ACC112 (cell line): ENCODE measurements around the gene KRT15.

Experiments used
- H2AFZ ChIP-seq: fragments of 200-600 bp; sonication (generic); one replicate; pipeline ENCODE4 v1.6.0; 2017; ENCODE audit warnings: antibody characterized with exemption, low read length; ENCODE audit not compliant: unreplicated experiment
- H3K27ac ChIP-seq: fragments of 200-600 bp; sonication (generic); 2 replicates; pipeline ENCODE4 v1.5.1; 2014; ENCODE audit warnings: low read depth, mild to moderate bottlenecking, antibody characterized with exemption, low read length, moderate library complexity
- H3K27me3 ChIP-seq: fragments of 200-600 bp; sonication (generic); 2 replicates; pipeline ENCODE4 v1.6.1; 2014; ENCODE audit warnings: mild to moderate bottlenecking, antibody characterized with exemption, low read length, moderate library complexity, mixed read lengths; ENCODE audit not compliant: insufficient read depth
- H3K36me3 ChIP-seq: fragments of 200-600 bp; sonication (generic); 2 replicates; pipeline ENCODE4 v1.6.1; 2016; ENCODE audit warnings: mild to moderate bottlenecking, antibody characterized with exemption, low read length, moderate library complexity, mixed read lengths; ENCODE audit not compliant: insufficient read depth
- H3K4me1 ChIP-seq: fragments of 200-600 bp; sonication (generic); one replicate; pipeline ENCODE4 v1.6.1; 2016; ENCODE audit warnings: low read length, mixed read lengths; ENCODE audit not compliant: insufficient read depth, unreplicated experiment, control insufficient read depth
- H3K4me3 ChIP-seq: fragments of 200-600 bp; sonication (generic); 2 replicates; pipeline ENCODE4 v1.5.1; 2014; ENCODE audit warnings: mild to moderate bottlenecking, low read depth, low read length
- H3K79me2 ChIP-seq: fragments of 200-600 bp; sonication (generic); one replicate; pipeline ENCODE4 v1.6.0; 2016; ENCODE audit warnings: low read length; ENCODE audit not compliant: control insufficient read depth, unreplicated experiment, insufficient read depth

KRT15 gene

DNA sequence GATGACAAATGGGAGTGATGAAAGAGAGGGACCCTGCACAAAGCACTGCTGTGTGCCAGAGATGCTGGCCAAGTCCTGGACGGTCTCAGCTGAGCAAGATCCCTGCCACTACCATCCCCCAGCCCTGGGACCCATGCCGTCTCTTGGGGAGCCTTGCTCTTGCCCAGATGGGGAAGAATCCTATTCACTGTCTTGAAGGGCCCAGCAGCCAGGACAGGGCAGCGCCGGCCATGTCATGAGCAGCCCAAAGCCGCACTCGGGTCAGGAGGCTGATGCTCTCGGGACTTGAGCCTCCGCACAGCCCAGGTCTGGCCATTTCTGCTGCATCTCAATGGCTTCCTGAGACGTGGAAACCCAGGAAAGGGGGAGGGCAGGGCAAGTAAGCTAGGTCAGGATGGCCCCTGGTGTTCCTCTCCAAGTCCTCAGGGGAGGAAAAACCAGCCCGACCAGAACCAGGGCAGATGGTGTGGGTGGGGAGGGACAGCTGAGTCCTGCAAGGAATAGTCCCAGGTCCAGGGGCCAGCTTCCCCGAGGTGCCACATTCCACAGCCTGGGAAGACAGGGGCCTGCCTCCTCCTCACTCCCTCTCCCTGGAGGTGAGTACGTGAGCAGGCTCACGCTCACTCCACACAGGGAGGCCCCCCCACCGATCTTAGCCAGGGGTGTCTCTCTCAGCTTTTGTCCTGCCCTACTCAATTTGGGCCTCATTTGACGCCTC is 17.2 kb upstream of the KRT15 start:
- no peak overlapping the region for H2AFZ ChIP-seq
- no peak overlapping the region for H3K4me3 ChIP-seq
- H3K79me2 ChIP-seq = no peaks in the 10 kb centered on the region
- H3K4me1 ChIP-seq = peaks cover 22% of the 10 kb centered on the region
- H3K36me3 ChIP-seq = no peaks in the 10 kb centered on the region
- H3K27ac ChIP-seq = no peak overlapping the region
- H3K27me3 ChIP-seq = no peaks in the 10 kb centered on the region

DNA sequence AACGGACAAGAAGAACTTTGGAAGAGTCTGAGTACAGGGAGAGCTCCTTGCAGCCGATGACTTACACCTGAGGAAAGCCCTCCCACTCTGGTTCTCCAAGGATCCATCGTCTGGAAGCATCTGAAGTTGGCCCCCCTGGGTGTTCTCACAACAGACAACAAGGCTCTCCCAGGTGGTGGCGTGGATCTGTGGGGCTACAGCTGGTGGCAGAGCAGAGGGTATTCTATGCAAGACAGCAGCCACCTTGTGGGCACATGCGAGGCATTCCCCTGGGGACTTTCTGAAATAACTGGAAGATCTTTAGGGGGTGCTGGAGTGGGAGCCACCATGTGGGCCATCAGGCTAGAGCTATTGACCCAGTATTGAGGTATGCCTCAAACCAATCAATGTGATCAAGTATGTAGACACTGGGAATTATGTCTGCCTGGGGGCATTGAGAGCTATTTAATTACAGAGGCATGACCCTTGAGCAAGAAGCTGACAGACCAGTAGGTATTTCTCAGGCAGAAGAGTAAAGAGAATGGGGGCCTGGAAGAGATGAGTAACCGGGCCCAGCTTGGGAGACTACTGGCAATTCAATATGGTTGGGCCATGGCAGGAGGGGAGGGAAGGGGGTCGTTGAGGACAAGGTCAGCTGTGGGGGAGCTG is 16.3 kb upstream of the KRT15 start:
- Histone ChIP-seq H3K36me3 (no peaks in the 10 kb centered on the region), H3K4me1 (peaks cover 30% of the 10 kb centered on the region), H3K27me3 (no peaks in the 10 kb centered on the region), H3K4me3 (no peak overlapping the region), H2AFZ (no peak overlapping the region), H3K27ac (no peak overlapping the region), H3K79me2 (no peaks in the 10 kb centered on the region)

DNA sequence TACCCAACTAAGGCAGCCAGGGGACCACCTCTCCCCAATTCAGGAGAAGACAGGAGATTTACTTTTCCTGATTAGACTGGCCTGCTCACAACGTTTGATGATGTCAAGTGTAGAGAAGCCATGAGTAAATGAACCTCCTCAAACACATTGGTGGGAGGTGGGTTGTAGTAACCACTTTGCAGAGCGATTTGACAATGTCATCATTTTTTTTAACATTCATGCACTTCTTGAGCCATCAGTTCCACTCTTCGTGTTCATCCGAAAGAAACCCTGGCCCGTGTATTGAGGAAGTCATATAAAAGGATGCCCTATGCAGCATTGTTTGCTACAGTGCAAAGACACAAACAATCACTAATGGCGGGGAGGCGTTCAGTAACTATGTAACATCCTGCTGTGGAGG is 14.9 kb upstream of the KRT15 start:
- Histone ChIP-seq H3K36me3 (no peaks in the 10 kb centered on the region), H3K4me3 (no peak overlapping the region), H2AFZ (no peak overlapping the region), H3K27me3 (no peaks in the 10 kb centered on the region), H3K79me2 (no peaks in the 10 kb centered on the region), H3K4me1 (peaks cover 32% of the 10 kb centered on the region), H3K27ac (no peak overlapping the region)

DNA sequence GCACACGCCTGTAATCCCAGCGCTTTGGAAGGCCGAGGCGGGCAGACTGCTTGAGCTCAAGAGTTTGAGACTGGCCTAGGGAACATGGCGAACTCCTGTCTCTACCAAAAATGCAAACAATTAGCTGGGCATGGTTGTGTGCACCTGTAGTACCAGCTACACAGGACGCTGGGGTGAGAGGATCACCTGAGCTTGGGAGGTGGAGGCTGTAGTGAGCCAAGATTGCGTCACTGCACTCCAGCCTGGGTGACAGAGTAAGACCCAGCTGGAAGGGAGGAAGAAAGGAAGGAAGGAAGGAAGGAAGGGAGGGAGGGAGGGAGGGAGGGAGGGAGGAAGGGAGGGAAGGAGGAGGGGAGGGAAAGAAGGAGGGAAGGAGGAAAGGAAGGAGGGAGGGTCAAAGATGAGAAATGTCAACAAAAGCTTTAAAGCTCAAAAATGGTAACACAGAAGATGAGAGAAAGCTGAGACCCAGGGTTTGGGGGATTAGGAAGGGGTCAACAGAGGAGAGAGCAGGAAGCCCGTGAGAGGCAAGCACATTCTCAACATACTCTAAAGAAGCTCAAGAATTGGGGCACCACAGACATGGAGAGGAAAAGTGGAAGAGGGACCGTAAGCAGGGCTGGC is 14.4 kb upstream of the KRT15 start:
- Histone ChIP-seq H3K36me3 (no peaks in the 10 kb centered on the region), H3K4me3 (no peak overlapping the region), H3K27me3 (peaks cover under 1% of the 10 kb centered on the region; the same call in 1 of the 2 replicates), H3K4me1 (peaks cover 27% of the 10 kb centered on the region), H2AFZ (no peak overlapping the region), H3K79me2 (no peaks in the 10 kb centered on the region), H3K27ac (no peak overlapping the region)

DNA sequence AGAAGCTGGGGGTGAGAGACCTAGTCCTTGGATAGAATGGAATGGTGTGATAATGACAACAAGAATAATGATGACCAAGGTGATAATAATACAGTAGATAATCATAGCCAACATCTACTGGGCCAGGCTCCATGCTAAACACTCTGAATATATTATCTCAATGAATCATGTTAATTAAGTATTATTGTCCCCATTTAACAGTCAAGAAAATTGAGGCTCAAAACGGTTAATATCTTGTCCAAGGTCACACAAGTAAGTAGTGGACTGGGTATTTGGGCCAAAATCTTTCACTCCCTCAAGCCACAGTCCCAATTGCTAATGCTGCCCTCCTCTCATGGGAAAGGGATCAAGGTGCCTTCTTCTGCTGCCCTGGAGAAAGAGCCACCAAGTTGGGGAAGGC is 13.3 kb upstream of the KRT15 start:
- Histone ChIP-seq H3K4me3 (no peak overlapping the region), H3K36me3 (no peaks in the 10 kb centered on the region), H3K79me2 (no peaks in the 10 kb centered on the region), H3K4me1 (peaks cover 19% of the 10 kb centered on the region), H3K27ac (no peak overlapping the region), H2AFZ (no peak overlapping the region), H3K27me3 (peaks cover 11% of the 10 kb centered on the region)

DNA sequence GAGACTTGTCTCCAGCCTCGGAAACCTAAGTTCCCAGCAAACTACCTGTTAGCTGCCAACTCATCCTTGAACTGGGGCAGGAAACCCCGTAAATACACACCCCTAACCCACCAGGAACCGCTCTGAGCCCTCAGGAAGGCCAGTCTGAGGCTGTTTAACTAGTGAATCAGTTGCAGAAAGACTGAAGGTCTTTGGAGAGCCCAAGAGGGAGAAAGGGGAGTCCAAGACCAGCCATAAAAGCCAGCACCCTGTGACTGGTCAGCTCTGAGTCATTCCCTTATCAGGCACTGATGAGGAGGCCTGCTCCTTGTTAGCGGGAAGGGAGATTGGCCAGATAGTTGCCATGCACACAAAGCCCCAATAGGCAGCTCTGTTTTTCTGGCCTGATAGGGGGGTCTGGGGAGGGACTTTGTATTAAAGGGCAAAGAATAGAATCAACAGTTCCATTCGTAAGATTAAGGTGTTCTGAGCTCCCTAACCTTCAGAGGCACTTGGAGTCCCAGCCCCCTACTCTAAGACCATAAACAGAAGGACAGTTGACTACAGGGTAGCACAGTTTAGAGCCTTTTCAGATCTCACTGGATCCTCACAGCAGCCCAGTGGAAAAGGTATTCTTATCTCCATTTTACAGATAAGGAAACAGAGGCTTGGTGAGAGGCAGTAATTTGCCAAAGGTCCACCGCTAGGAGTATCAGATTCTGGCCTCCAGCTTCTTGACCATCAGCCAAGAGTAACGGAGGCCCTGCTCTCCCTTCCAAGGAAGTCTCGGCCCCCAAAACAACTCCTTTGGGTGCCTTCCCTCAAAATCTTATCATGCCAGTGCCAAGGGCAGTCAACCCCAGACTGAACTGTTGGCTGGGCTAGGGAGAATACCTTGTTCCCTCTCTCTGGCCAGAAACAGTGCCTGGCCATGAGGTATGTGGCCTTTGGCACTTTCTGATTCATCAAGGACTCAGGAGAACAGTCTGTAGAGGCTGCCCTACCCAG is 11.7 kb upstream of the KRT15 start:
- H3K4me3 ChIP-seq = peak overlapping the region; percentile 30; the same call in 1 of the 2 replicates
- H3K27ac ChIP-seq = peak overlapping the region; percentile 70
- H2AFZ ChIP-seq = peak overlapping the region; percentile 21

DNA sequence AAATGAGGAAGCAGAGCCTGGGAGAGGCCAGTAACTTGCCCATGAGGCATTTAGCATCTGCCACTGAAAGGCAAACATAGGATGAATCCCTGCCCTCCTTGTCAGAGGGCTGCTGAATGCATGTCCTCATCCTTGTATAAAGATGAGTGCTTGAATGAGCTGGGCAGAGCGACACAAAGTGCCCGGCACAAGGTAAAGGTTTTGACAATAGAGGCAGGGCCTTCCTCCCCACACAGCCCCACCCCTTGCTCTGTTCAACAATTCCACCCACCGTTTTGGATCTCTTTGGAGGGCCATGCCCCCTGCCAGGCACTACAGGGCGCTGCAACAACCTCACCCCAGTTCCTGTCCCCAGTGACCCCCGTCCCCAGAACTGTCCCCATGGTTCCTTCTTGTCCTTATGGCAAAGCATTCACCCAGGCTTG is 10.8 kb upstream of the KRT15 start:
- peaks cover 11% of the 10 kb centered on the region for H3K27me3 ChIP-seq
- H2AFZ ChIP-seq = no peak overlapping the region
- H3K27ac ChIP-seq = peak overlapping the region; percentile 70
- no peaks in the 10 kb centered on the region for H3K36me3 ChIP-seq
- H3K4me3 ChIP-seq = no peak overlapping the region; the same call in 1 of the 2 replicates
- H3K4me1 ChIP-seq = peaks cover 19% of the 10 kb centered on the region
- H3K79me2 ChIP-seq = no peaks in the 10 kb centered on the region

More for the DNA sequence above, 11.7 kb upstream of the KRT15 start:
- Histone ChIP-seq H3K27me3 (peaks cover 11% of the 10 kb centered on the region), H3K4me1 (peaks cover 19% of the 10 kb centered on the region), H3K79me2 (no peaks in the 10 kb centered on the region), H3K36me3 (no peaks in the 10 kb centered on the region)

DNA sequence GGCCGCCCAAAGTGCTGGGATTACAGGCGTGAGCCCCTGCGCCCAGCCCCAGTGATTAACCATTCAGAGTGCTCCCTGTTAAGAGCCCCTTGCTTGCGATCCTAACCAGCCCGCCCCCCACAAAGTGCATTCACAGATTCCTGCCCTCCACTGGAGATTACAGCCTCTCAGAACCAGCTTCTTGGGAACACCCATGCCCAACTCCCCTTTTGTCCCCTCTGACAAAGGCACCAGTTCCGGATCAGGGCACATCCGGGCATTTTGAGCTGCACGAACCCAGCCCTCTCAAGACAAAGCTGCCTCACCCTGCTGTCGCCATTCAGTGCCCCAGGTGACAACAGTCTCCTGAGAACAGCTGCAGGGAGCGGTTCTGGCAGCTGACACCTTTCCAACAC is 10.3 kb upstream of the KRT15 start:
- Histone ChIP-seq H3K4me1 (peaks cover 19% of the 10 kb centered on the region), H3K27ac (no peak overlapping the region), H2AFZ (no peak overlapping the region), H3K36me3 (no peaks in the 10 kb centered on the region), H3K79me2 (no peaks in the 10 kb centered on the region), H3K4me3 (no peak overlapping the region), H3K27me3 (peaks cover 11% of the 10 kb centered on the region)

DNA sequence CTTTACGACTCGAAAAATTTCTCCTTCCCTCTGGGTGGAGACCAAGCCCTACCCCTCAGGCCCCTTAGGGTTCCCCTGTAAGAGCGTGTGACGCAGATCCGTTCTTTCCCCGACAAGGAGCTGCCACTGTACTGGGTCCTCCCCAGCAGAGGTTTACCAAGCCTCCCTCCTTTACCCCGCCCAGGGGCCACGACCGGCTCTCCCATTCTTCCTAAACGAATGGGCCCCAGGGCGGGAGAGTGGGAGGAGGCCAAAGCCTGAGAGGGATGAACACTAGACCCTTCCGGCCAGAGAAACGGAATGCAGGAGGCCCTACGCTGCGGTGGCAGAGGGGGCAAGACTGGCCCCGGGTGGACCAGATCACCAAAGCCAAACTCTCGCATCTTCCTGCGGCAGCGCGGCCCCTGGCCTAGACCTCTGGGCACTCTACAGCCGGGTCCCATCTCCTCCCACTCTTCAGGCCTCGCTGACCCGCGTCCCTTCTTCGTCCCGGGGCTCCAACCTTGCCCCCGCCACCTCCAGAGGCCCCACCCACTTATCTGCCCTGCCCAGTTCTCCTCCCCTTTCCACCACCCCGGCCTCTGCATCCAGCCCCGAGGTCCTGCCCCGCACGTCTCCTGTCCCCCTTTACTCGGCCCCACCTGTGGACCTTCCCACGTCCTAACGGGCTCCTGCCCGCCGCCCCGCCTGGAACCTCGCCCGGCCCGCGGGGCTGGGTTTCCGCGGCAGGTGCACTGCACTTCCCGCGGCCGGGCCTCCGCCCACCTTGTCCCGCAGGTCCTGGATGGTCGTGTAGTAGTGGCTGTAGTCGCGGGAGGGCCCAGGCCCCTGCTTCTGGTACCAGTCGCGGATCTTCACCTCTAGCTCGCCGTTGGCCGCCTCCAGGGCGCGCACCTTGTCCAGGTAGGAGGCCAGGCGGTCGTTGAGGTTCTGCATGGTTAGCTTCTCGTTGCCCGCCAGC is 8.7 kb upstream of the KRT15 start:
- no peaks in the 10 kb centered on the region for H3K36me3 ChIP-seq
- peaks cover 11% of the 10 kb centered on the region for H3K27me3 ChIP-seq
- H3K27ac ChIP-seq = no peak overlapping the region
- H3K4me1 ChIP-seq = peaks cover 22% of the 10 kb centered on the region
- H2AFZ ChIP-seq = no peak overlapping the region
- no peaks in the 10 kb centered on the region for H3K79me2 ChIP-seq
- no peak overlapping the region for H3K4me3 ChIP-seq
